ENCODE measurements around the gene ZNF296. TPM values are rescaled to one million over a fixed set of nuclear protein-coding genes. Genes with fewer than 3 reads are reported as not detected.
A peak's percentile ranks its signal among the peaks of the same experiment; 100 is the strongest.
"Not testable (repeated sequence)": the region's sequence is repeated elsewhere in the genome, so short reads cannot be mapped to it uniquely, and the experiment has no call there.

Gene ZNF296
- polyA plus RNA-seq (ENCODE audit: insufficient read length in 4 of 4): 1 to 10 TPM in 1 of 4 donors, under 1 TPM in 3; 0.45 to 2.5 (median 0.76) TPM

GRCh38 chr19:45076029-45076850 is at the start of gene ZNF296:
Gene ZNF296 (minus strand): TSS chr19:45076478. CDS start chr19:45076373, 105 bp downstream.
- no peak for DNase-seq (ENCODE audit: low read depth in 4 of 4, low spot score in 3 of 4)

GRCh38 chr19:45125360-45125759 is 49.1 kb upstream of the ZNF296 start:
- no peak for DNase-seq (ENCODE audit: low read depth in 4 of 4, low spot score in 3 of 4)

GRCh38 chr19:45124021-45124420 is 47.7 kb upstream of the ZNF296 start:
- no peak for DNase-seq (ENCODE audit: low read depth in 4 of 4, low spot score in 3 of 4)

- DNase-seq (ENCODE audit: low read depth in 4 of 4, low spot score in 3 of 4): peak in 1 of 4 donors; percentile 24
Observed at GRCh38 chr19:45123440-45123850, 47.2 kb upstream of the ZNF296 start.

- no peak for DNase-seq (ENCODE audit: low read depth in 4 of 4, low spot score in 3 of 4)
Observed at GRCh38 chr19:45122832-45123231, 46.6 kb upstream of the ZNF296 start.

GRCh38 chr19:45121827-45122345 is 45.6 kb upstream of the ZNF296 start:
- DNase-seq (ENCODE audit: low read depth in 4 of 4, low spot score in 3 of 4): no peak

GRCh38 chr19:45119582-45119981 is 43.3 kb upstream of the ZNF296 start:
- no peak for DNase-seq (ENCODE audit: low read depth in 4 of 4, low spot score in 3 of 4)

- DNase-seq (ENCODE audit: low read depth in 4 of 4, low spot score in 3 of 4): not testable (repeated sequence)
Observed at GRCh38 chr19:45118591-45119355, 42.5 kb upstream of the ZNF296 start.

GRCh38 chr19:45118106-45118505 is 41.8 kb upstream of the ZNF296 start:
- no peak for DNase-seq (ENCODE audit: low read depth in 4 of 4, low spot score in 3 of 4)

GRCh38 chr19:45117671-45118070 is 41.4 kb upstream of the ZNF296 start:
- no peak for DNase-seq (ENCODE audit: low read depth in 4 of 4, low spot score in 3 of 4)

- DNase-seq (ENCODE audit: low read depth in 4 of 4, low spot score in 3 of 4): no peak
Observed at GRCh38 chr19:45117167-45117594, 40.9 kb upstream of the ZNF296 start.

GRCh38 chr19:45115809-45116615 is 39.7 kb upstream of the ZNF296 start:
- no peak for DNase-seq (ENCODE audit: low read depth in 4 of 4, low spot score in 3 of 4)

- no peak for DNase-seq (ENCODE audit: low read depth in 4 of 4, low spot score in 3 of 4)
Observed at GRCh38 chr19:45114116-45114515, 37.8 kb upstream of the ZNF296 start.

GRCh38 chr19:45113628-45114027 is 37.4 kb upstream of the ZNF296 start:
- DNase-seq (ENCODE audit: low read depth in 4 of 4, low spot score in 3 of 4): no peak

- no peak for DNase-seq (ENCODE audit: low read depth in 4 of 4, low spot score in 3 of 4)
Observed at GRCh38 chr19:45112111-45112827, 36.0 kb upstream of the ZNF296 start.

GRCh38 chr19:45110851-45111266 is 34.6 kb upstream of the ZNF296 start:
- no peak for DNase-seq (ENCODE audit: low read depth in 4 of 4, low spot score in 3 of 4)

GRCh38 chr19:45107621-45108150 is 31.4 kb upstream of the ZNF296 start:
- no peak for DNase-seq (ENCODE audit: low read depth in 4 of 4, low spot score in 3 of 4)

- not testable (repeated sequence) for DNase-seq (ENCODE audit: low read depth in 4 of 4, low spot score in 3 of 4)
Observed at GRCh38 chr19:45106363-45106762, 30.1 kb upstream of the ZNF296 start.

GRCh38 chr19:45104658-45105349 is 28.5 kb upstream of the ZNF296 start:
- no peak for DNase-seq (ENCODE audit: low read depth in 4 of 4, low spot score in 3 of 4)

All from left renal pelvis (tissue), 4 donors.